Suppressor macrophage treated with lipopolysaccharide for 4 hours (primary cell): ENCODE measurements around the gene MINAR1.

Source experiments
- DNase-seq: peaks from one replicate; pipeline ENCODE4 v3.0.0-alpha.2; 2020

Gene MINAR1

DNA sequence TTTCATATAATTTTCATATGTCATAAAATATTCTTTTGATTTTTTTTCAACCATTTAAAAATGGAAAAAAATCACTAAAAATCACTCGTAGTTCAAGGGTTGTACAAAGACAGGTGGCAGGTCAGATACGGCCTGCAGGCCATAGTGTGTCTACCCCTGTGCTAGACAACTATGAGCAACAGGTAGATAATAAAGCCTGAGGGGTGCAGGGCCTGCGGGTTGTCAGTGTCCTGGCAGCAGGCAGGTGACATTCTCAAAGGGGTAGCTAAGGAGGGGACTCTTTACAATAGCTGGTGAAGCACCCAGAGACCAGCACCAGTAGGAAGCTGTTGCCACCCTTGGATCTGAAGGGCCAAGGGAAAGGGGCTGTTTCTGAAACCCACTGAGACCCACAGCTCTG lies 34.4 kb downstream of the MINAR1 start:
- no peak for DNase-seq

DNA sequence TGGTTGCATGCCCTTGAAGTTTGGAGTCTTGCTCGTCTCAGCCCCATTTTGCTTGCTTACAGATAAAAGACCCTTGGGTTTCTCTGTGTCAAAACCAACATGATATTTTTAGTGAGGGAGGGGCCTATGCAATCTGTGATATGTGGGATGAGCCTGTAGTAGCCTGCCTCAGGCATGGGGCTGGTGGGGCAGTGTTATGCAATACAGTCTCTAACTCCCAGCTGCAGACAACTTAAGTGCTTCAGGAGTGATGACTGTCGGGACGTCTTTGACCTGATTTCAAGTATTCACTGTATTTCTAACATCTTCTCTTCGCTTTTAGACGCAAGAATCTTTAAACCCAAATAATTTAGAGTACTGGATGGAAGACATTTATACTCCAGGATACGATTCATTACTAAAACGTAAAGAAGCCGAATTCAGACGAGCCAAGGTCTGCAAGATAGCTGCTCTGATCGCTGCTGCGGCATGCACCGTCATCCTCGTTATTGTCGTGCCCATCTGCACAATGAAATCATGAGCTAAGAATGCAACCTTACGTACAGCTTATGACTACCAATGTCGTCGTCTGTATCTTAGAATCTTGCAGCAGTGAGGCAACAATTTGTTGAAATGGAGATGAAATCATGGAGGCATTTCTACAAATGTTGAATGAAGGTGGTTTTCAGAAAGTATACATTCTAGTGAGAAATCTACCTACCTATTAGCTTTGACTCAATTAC lies 35.9 kb downstream of the MINAR1 start:
- no peak for DNase-seq

- no peak for DNase-seq
Observed at GRCh38 chr15:79472446-79472845, 40.3 kb downstream of the MINAR1 start.

GRCh38 chr15:79474252-79474651 lies 42.1 kb downstream of the MINAR1 start:
- no peak for DNase-seq

GRCh38 chr15:79475306-79475705 lies 43.2 kb downstream of the MINAR1 start:
- DNase-seq: peak; percentile 62

- no peak for DNase-seq
Observed at GRCh38 chr15:79478108-79478507, 46.0 kb downstream of the MINAR1 start.

DNA sequence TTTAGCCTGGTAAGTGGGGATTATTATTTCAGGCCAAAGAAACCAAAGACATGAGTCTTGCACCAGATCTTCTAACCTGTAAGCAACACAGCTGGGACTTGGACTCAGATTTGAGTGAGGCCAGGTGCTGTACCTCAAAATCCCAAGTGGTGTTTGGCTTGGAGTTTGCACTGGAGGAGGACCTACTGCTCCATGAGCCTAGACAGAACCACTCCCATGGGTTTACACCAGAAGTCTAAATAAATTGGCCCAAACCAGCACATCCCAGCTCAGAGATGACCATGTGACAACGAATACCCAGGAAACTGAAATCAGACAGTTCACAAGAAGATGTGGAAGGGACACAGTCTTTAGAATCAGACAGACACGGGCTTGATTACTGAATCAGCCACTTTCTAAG lies 47.5 kb downstream of the MINAR1 start:
- no peak for DNase-seq

- DNase-seq: no peak
Observed at GRCh38 chr15:79481793-79482192, 49.7 kb downstream of the MINAR1 start.
